Suprapubic skin (tissue), 4 donors: ENCODE measurements around the gene RXRB.

Experiments used
- EP300 ChIP-seq: sonication (generic); formaldehyde crosslinking; IDR thresholded peaks from one replicate; pipeline ENCODE4 v1.6.1; 2017; ENCODE audit warnings: antibody characterized with exemption
- POLR2A ChIP-seq, 2 donors: fragments of 450-650 bp; IDR thresholded peaks; one replicate each; pipeline ENCODE4 v1.6.1; 2017; ENCODE audit warnings: antibody characterized with exemption in 2 of 2, mild to moderate bottlenecking in 2 of 2, moderate library complexity in 2 of 2
- POLR2AphosphoS5 ChIP-seq, 3 donors: sonication (generic); formaldehyde crosslinking; IDR thresholded peaks; one replicate each; pipeline ENCODE4 v1.6.1; 2017; ENCODE audit warnings: antibody characterized with exemption in 3 of 3
- TF ChIP-seq, protein P1 (sequence below), 2 donors: fragments of 200-600 bp in 1 of 2; fragments of 450-650 bp in 1 of 2; sonication (generic) in 1 of 2; IDR thresholded peaks; one replicate each; pipeline ENCODE4 v1.5.1; 2016 to 2019; ENCODE audit warnings: antibody characterized with exemption in 2 of 2, mild to moderate bottlenecking in 1 of 2, moderate library complexity in 1 of 2

DNA sequence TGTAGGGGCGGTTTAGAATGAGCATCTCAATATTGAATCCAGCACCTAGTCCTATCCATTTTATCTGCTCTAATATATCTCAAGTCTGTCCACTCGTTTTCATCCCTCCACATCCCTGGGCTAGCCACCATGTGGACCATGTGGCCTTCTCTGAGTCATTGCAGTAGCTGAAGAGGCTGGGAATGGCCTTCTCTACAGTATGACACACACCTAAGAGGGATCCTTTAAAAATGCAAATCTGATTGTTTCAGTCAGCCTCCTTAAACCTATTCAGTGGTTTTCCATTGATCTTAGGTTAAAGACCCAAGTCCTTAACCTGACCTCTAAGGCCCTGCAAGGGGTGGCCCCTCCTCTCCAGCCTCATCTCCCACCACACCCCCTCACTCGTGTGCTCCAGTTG lies 17.2 kb upstream of the RXRB start:
- TF ChIP-seq, protein P1, sequence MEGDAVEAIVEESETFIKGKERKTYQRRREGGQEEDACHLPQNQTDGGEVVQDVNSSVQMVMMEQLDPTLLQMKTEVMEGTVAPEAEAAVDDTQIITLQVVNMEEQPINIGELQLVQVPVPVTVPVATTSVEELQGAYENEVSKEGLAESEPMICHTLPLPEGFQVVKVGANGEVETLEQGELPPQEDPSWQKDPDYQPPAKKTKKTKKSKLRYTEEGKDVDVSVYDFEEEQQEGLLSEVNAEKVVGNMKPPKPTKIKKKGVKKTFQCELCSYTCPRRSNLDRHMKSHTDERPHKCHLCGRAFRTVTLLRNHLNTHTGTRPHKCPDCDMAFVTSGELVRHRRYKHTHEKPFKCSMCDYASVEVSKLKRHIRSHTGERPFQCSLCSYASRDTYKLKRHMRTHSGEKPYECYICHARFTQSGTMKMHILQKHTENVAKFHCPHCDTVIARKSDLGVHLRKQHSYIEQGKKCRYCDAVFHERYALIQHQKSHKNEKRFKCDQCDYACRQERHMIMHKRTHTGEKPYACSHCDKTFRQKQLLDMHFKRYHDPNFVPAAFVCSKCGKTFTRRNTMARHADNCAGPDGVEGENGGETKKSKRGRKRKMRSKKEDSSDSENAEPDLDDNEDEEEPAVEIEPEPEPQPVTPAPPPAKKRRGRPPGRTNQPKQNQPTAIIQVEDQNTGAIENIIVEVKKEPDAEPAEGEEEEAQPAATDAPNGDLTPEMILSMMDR (IDR thresholded peaks at IDR 0.05): no peak
- TF ChIP-seq POLR2A (IDR thresholded peaks at IDR 0.05) (no peak), EP300 (no peak), POLR2AphosphoS5 (IDR thresholded peaks at IDR 0.05) (no peak)
